ENCODE measurements around the gene PLVAP. TPM values are rescaled to one million over a fixed set of nuclear protein-coding genes. Genes with fewer than 3 reads are reported as not detected.
A peak's percentile ranks its signal among the peaks of the same experiment; 100 is the strongest.

The PLVAP gene
- total RNA-seq, 1 donor from 2014 or later = 0.72 TPM

GRCh38 chr19:17389957-17390664 lies 13.0 kb upstream of the PLVAP start:
- H3K27me3 Mint-ChIP-seq = peaks cover 23% of the 10 kb centered on the region
- no peak for DNase-seq (ENCODE audit: extremely low spot score, unreplicated experiment)
- TF ChIP-seq CTCF (conservative IDR thresholded peaks at IDR 0.05) = peak; percentile 49
- peaks cover 9% of the 10 kb centered on the region for H3K4me1 Mint-ChIP-seq (ENCODE audit: unreplicated experiment)
- no peak overlapping the region for H3K27ac Mint-ChIP-seq
- H3K36me3 Mint-ChIP-seq = no peaks in the 10 kb centered on the region
- peak overlapping the region; percentile 95 for H3K4me3 Mint-ChIP-seq
- H3K9me3 Mint-ChIP-seq = no peaks in the 10 kb centered on the region

- Mint-ChIP-seq H3K9me3 (no peaks in the 10 kb centered on the region), H3K27me3 (peaks cover 23% of the 10 kb centered on the region), H3K4me3 (no peak overlapping the region), H3K4me1 (ENCODE audit: unreplicated experiment) (peaks cover 9% of the 10 kb centered on the region), H3K36me3 (no peaks in the 10 kb centered on the region), H3K27ac (no peak overlapping the region)
- no peak for DNase-seq (ENCODE audit: extremely low spot score, unreplicated experiment)
- TF ChIP-seq CTCF (conservative IDR thresholded peaks at IDR 0.05) = no peak
Observed at GRCh38 chr19:17389288-17389687, 12.1 kb upstream of the PLVAP start.

GRCh38 chr19:17385878-17386611 lies 8.9 kb upstream of the PLVAP start:
- Mint-ChIP-seq H3K36me3 (no peaks in the 10 kb centered on the region), H3K4me1 (ENCODE audit: unreplicated experiment) (peaks cover 8% of the 10 kb centered on the region), H3K27ac (no peak overlapping the region), H3K27me3 (peaks cover 20% of the 10 kb centered on the region), H3K9me3 (no peaks in the 10 kb centered on the region), H3K4me3 (no peak overlapping the region)
- DNase-seq (ENCODE audit: extremely low spot score, unreplicated experiment) = no peak
- TF ChIP-seq CTCF (conservative IDR thresholded peaks at IDR 0.05) = peak; percentile 93

- Mint-ChIP-seq H3K4me1 (ENCODE audit: unreplicated experiment) (peaks cover 8% of the 10 kb centered on the region), H3K4me3 (no peak overlapping the region), H3K27me3 (no peaks in the 10 kb centered on the region), H3K9me3 (no peaks in the 10 kb centered on the region), H3K36me3 (no peaks in the 10 kb centered on the region), H3K27ac (no peak overlapping the region)
- no peak for DNase-seq (ENCODE audit: extremely low spot score, unreplicated experiment)
- TF ChIP-seq CTCF (conservative IDR thresholded peaks at IDR 0.05) = no peak
Observed at GRCh38 chr19:17380426-17381138, 3.4 kb upstream of the PLVAP start.

- no peaks in the 10 kb centered on the region for H3K27me3 Mint-ChIP-seq
- H3K4me3 Mint-ChIP-seq = no peak overlapping the region
- H3K4me1 Mint-ChIP-seq (ENCODE audit: unreplicated experiment) = peaks cover 8% of the 10 kb centered on the region
- no peak for DNase-seq (ENCODE audit: extremely low spot score, unreplicated experiment)
- no peak overlapping the region for H3K27ac Mint-ChIP-seq
- no peak for TF ChIP-seq CTCF (conservative IDR thresholded peaks at IDR 0.05)
- no peaks in the 10 kb centered on the region for H3K36me3 Mint-ChIP-seq
- H3K9me3 Mint-ChIP-seq = no peaks in the 10 kb centered on the region
Observed at GRCh38 chr19:17379221-17379631, 2.1 kb upstream of the PLVAP start.
